GM23338 (cell line): ENCODE measurements around the gene BTBD16. TPM values are rescaled to one million over a fixed set of nuclear protein-coding genes. Genes with fewer than 3 reads are reported as not detected.

Source experiments
- ATAC-seq: fragments of 200-7000 bp; cut with Tn5 transposase; 3 replicates; pipeline ENCODE4 v1.9.1; 2020
- DNase-seq: peaks from one replicate; pipeline ENCODE4 v3.0.0-alpha.2; 2015; ENCODE audit warnings: low spot score
- H2AFZ ChIP-seq: fragments of 200-600 bp; sonication (generic); 2 replicates; pipeline ENCODE4 v1.8.0; 2016; ENCODE audit warnings: antibody characterized with exemption, mild to moderate bottlenecking, moderate library complexity
- H3F3A ChIP-seq: fragments of 200-600 bp; sonication (generic); replicated peaks from 2 replicates; pipeline ENCODE4 v1.8.0; 2017; ENCODE audit warnings: antibody characterized with exemption, mixed run types, low read depth
- H3K27ac ChIP-seq: fragments of 200-600 bp; sonication (generic); 2 replicates; pipeline ENCODE4 v1.6.1; 2016; ENCODE audit warnings: low read depth
- H3K27me3 ChIP-seq: fragments of 200-600 bp; sonication (generic); 2 replicates; pipeline ENCODE4 v1.8.0; 2016; ENCODE audit warnings: mild to moderate bottlenecking, mixed run types, moderate library complexity; ENCODE audit not compliant: insufficient read depth
- H3K36me3 ChIP-seq: fragments of 200-600 bp; sonication (generic); 2 replicates; pipeline ENCODE4 v1.8.0; 2016; ENCODE audit warnings: mild to moderate bottlenecking; ENCODE audit not compliant: insufficient read depth
- H3K4me1 ChIP-seq: fragments of 200-600 bp; sonication (generic); 2 replicates; pipeline ENCODE4 v1.8.0; 2016; ENCODE audit warnings: mild to moderate bottlenecking, moderate library complexity; ENCODE audit not compliant: insufficient read depth
- H3K4me2 ChIP-seq: fragments of 200-600 bp; sonication (generic); 2 replicates; pipeline ENCODE4 v1.7.1; 2017; ENCODE audit warnings: mixed run types
- H3K4me3 ChIP-seq: fragments of 200-600 bp; sonication (generic); 2 replicates; pipeline ENCODE4 v1.6.1; 2016; ENCODE audit warnings: mixed run types
- H3K79me2 ChIP-seq: fragments of 200-600 bp; sonication (generic); replicated peaks from 2 replicates; pipeline ENCODE4 v1.8.0; 2017; ENCODE audit warnings: mild to moderate bottlenecking; ENCODE audit not compliant: insufficient read depth
- H3K9me2 ChIP-seq: fragments of 200-600 bp; sonication (generic); 2 replicates; pipeline ENCODE4 v1.8.0; 2017; ENCODE audit not compliant: insufficient read depth
- H4K20me1 ChIP-seq: fragments of 200-600 bp; sonication (generic); replicated peaks from 2 replicates; pipeline ENCODE4 v1.8.0; 2017; ENCODE audit warnings: mild to moderate bottlenecking; ENCODE audit not compliant: insufficient read depth
- H3K27ac Mint-ChIP-seq: 2 replicates; pipeline ENCODE4 v1.8.0; 2020; ENCODE audit warnings: inconsistent platforms, mild to moderate bottlenecking, moderate library complexity, mixed read lengths
- H3K27me3 Mint-ChIP-seq: 3 replicates; pipeline ENCODE4 v1.8.0; 2022; ENCODE audit warnings: low read depth, mild to moderate bottlenecking, moderate library complexity, mixed read lengths, inconsistent platforms; ENCODE audit not compliant: insufficient read depth, poor library complexity
- H3K36me3 Mint-ChIP-seq: 3 replicates; pipeline ENCODE4 v1.8.0; 2021; ENCODE audit warnings: low read depth, mild to moderate bottlenecking, inconsistent platforms, moderate library complexity, mixed read lengths
- H3K4me1 Mint-ChIP-seq: 3 replicates; pipeline ENCODE4 v1.8.0; 2020; ENCODE audit warnings: mild to moderate bottlenecking, inconsistent platforms, mixed read lengths
- H3K4me3 Mint-ChIP-seq: 3 replicates; pipeline ENCODE4 v1.8.0; 2021; ENCODE audit warnings: moderate library complexity, mild to moderate bottlenecking, inconsistent platforms, mixed read lengths
- H3K9me3 Mint-ChIP-seq: 3 replicates; pipeline ENCODE4 v1.8.0; 2020; ENCODE audit warnings: moderate library complexity, mild to moderate bottlenecking, inconsistent platforms, mixed read lengths
- CREB1 ChIP-seq: fragments of 250-450 bp; sonication (Bioruptor Pico); IDR thresholded peaks from 2 replicates; pipeline ENCODE4 v1.5.0; 2020; ENCODE audit warnings: low read depth, mild to moderate bottlenecking, moderate library complexity
- EZH2 ChIP-seq: fragments of 200-600 bp; sonication (generic); IDR thresholded peaks from one replicate; pipeline ENCODE4 v1.8.0; 2017; ENCODE audit warnings: antibody characterized with exemption, mild to moderate bottlenecking, low read depth; ENCODE audit not compliant: unreplicated experiment
- EZH2phosphoT487 ChIP-seq: fragments of 200-600 bp; sonication (generic); IDR thresholded peaks from one replicate; pipeline ENCODE4 v1.8.1; 2018; ENCODE audit warnings: antibody characterized with exemption; ENCODE audit not compliant: unreplicated experiment
- JUNB ChIP-seq: IDR thresholded peaks from one replicate; pipeline ENCODE4 v1.6.1; 2016; ENCODE audit warnings: antibody characterized with exemption; ENCODE audit not compliant: unreplicated experiment
- NANOG ChIP-seq: IDR thresholded peaks from 2 replicates; pipeline ENCODE4 v1.6.1; 2016; ENCODE audit warnings: antibody characterized with exemption, borderline replicate concordance
- POLR2AphosphoS5 ChIP-seq: IDR thresholded peaks from 2 replicates; pipeline ENCODE4 v1.6.1; 2016; ENCODE audit warnings: antibody characterized with exemption, low read depth
- STAT1 ChIP-seq: IDR thresholded peaks from one replicate; pipeline ENCODE4 v1.6.1; 2016; ENCODE audit warnings: antibody characterized with exemption; ENCODE audit not compliant: unreplicated experiment
- ZNF114 ChIP-seq: fragments of 250-450 bp; sonication (Bioruptor Pico); IDR thresholded peaks from 2 replicates; pipeline ENCODE4 v1.5.0; 2020; ENCODE audit warnings: mild to moderate bottlenecking, moderate library complexity
- ZNF331 ChIP-seq: fragments of 250-450 bp; sonication (Bioruptor Pico); IDR thresholded peaks from 2 replicates; pipeline ENCODE4 v1.5.0; 2020; ENCODE audit warnings: low read depth, mild to moderate bottlenecking, moderate library complexity
- polyA plus RNA-seq: library from polyadenylated mRNA; unstranded; fragments of >200 nt; fragmentation: Nextera tagmentation; extraction: Ambion mirVana; gene quantifications from 2 replicates; pipeline ENCODE4 v1.2.1, GENCODE V29; 2016
- total RNA-seq: library from RNA; depleted of rRNA; stranded (reverse); fragments of >200 nt; shearing (Covaris generic); gene quantifications from 2 replicates; pipeline ENCODE4 v1.2.3, GENCODE V29; 2014
- TF ChIP-seq, protein P1 (sequence below): fragments of 250-450 bp; sonication (Bioruptor Pico); IDR thresholded peaks from 2 replicates; pipeline ENCODE4 v1.5.0; 2020; ENCODE audit warnings: mild to moderate bottlenecking, moderate library complexity
- TF ChIP-seq, protein P2 (sequence below), 2 experiments: fragments of 200-600 bp in 1 of 2; sonication (generic) in 1 of 2; conservative IDR thresholded peaks; 2 replicates each; pipeline versions ENCODE4 v1.5.1 to v1.6.1; 2016 to 2017; ENCODE audit warnings: antibody characterized with exemption in 2 of 2, low read depth in 2 of 2, mild to moderate bottlenecking in 2 of 2, moderate library complexity in 1 of 2
- TF ChIP-seq, protein P3 (sequence below): IDR thresholded peaks from one replicate; pipeline ENCODE4 v1.6.1; 2018; ENCODE audit warnings: antibody characterized with exemption; ENCODE audit not compliant: unreplicated experiment
- TF ChIP-seq, protein P4 (sequence below): IDR thresholded peaks from 2 replicates; pipeline ENCODE4 v1.6.1; 2016; ENCODE audit warnings: antibody characterized with exemption

BTBD16 gene
- total and polyA plus RNA-seq, 2 experiments from 2014 or later, result not detected

DNA sequence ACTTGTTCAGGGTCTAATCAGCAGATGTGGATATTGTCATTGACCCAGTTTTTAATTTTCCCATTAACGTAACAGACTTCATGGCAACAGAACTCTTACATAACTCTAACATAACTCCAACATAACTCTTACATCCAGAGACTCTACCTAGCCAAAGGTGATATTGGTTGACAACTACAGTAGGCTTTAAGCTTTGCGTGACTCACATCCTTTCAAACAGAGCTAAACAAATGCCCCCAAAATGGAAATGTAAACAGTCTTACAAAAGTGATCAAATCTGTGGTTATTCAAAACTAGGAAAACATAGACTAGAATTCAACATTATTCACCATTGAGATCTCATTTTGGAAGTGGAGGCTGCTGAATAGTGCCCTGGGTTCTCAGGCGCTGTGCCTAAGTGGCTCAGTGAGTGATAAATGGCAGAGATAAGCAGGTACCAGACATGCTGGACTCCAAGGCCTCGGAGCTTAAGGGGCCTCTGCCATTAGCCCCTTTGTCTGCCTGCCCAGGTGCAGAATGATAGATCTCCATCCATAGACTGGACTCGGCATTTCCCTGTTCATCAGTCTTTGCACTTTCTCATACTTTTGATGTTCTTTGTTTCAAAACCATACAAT is 34.3 kb upstream of the BTBD16 start:
- ATAC-seq (no peak), DNase-seq (no peak)
- TF ChIP-seq, protein P1, sequence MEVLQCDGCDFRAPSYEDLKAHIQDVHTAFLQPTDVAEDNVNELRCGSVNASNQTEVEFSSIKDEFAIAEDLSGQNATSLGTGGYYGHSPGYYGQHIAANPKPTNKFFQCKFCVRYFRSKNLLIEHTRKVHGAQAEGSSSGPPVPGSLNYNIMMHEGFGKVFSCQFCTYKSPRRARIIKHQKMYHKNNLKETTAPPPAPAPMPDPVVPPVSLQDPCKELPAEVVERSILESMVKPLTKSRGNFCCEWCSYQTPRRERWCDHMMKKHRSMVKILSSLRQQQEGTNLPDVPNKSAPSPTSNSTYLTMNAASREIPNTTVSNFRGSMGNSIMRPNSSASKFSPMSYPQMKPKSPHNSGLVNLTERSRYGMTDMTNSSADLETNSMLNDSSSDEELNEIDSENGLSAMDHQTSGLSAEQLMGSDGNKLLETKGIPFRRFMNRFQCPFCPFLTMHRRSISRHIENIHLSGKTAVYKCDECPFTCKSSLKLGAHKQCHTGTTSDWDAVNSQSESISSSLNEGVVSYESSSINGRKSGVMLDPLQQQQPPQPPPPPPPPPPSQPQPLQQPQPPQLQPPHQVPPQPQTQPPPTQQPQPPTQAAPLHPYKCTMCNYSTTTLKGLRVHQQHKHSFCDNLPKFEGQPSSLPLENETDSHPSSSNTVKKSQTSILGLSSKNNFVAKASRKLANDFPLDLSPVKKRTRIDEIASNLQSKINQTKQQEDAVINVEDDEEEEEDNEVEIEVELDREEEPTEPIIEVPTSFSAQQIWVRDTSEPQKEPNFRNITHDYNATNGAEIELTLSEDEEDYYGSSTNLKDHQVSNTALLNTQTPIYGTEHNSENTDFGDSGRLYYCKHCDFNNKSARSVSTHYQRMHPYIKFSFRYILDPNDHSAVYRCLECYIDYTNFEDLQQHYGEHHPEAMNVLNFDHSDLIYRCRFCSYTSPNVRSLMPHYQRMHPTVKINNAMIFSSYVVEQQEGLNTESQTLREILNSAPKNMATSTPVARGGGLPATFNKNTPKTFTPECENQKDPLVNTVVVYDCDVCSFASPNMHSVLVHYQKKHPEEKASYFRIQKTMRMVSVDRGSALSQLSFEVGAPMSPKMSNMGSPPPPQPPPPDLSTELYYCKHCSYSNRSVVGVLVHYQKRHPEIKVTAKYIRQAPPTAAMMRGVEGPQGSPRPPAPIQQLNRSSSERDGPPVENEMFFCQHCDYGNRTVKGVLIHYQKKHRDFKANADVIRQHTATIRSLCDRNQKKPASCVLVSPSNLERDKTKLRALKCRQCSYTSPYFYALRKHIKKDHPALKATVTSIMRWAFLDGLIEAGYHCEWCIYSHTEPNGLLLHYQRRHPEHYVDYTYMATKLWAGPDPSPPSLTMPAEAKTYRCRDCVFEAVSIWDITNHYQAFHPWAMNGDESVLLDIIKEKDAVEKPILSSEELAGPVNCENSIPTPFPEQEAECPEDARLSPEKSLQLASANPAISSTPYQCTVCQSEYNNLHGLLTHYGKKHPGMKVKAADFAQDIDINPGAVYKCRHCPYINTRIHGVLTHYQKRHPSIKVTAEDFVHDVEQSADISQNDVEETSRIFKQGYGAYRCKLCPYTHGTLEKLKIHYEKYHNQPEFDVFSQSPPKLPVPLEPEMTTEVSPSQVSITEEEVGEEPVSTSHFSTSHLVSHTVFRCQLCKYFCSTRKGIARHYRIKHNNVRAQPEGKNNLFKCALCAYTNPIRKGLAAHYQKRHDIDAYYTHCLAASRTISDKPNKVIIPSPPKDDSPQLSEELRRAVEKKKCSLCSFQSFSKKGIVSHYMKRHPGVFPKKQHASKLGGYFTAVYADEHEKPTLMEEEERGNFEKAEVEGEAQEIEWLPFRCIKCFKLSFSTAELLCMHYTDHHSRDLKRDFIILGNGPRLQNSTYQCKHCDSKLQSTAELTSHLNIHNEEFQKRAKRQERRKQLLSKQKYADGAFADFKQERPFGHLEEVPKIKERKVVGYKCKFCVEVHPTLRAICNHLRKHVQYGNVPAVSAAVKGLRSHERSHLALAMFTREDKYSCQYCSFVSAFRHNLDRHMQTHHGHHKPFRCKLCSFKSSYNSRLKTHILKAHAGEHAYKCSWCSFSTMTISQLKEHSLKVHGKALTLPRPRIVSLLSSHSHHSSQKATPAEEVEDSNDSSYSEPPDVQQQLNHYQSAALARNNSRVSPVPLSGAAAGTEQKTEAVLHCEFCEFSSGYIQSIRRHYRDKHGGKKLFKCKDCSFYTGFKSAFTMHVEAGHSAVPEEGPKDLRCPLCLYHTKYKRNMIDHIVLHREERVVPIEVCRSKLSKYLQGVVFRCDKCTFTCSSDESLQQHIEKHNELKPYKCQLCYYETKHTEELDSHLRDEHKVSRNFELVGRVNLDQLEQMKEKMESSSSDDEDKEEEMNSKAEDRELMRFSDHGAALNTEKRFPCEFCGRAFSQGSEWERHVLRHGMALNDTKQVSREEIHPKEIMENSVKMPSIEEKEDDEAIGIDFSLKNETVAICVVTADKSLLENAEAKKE, result no peak
- TF ChIP-seq, protein P2, sequence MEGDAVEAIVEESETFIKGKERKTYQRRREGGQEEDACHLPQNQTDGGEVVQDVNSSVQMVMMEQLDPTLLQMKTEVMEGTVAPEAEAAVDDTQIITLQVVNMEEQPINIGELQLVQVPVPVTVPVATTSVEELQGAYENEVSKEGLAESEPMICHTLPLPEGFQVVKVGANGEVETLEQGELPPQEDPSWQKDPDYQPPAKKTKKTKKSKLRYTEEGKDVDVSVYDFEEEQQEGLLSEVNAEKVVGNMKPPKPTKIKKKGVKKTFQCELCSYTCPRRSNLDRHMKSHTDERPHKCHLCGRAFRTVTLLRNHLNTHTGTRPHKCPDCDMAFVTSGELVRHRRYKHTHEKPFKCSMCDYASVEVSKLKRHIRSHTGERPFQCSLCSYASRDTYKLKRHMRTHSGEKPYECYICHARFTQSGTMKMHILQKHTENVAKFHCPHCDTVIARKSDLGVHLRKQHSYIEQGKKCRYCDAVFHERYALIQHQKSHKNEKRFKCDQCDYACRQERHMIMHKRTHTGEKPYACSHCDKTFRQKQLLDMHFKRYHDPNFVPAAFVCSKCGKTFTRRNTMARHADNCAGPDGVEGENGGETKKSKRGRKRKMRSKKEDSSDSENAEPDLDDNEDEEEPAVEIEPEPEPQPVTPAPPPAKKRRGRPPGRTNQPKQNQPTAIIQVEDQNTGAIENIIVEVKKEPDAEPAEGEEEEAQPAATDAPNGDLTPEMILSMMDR (conservative IDR thresholded peaks at IDR 0.05; ENCODE audit: low read depth in 2 of 2), result no peak
- TF ChIP-seq ZNF331 (CRISPR knock-in tag) (no peak), CREB1 (CRISPR knock-in tag) (no peak), STAT1 (no peak), POLR2AphosphoS5 (no peak), NANOG (no peak), JUNB (no peak), EZH2phosphoT487 (no peak), ZNF114 (CRISPR knock-in tag) (no peak), EZH2 (no peak)
- TF ChIP-seq, protein P3, sequence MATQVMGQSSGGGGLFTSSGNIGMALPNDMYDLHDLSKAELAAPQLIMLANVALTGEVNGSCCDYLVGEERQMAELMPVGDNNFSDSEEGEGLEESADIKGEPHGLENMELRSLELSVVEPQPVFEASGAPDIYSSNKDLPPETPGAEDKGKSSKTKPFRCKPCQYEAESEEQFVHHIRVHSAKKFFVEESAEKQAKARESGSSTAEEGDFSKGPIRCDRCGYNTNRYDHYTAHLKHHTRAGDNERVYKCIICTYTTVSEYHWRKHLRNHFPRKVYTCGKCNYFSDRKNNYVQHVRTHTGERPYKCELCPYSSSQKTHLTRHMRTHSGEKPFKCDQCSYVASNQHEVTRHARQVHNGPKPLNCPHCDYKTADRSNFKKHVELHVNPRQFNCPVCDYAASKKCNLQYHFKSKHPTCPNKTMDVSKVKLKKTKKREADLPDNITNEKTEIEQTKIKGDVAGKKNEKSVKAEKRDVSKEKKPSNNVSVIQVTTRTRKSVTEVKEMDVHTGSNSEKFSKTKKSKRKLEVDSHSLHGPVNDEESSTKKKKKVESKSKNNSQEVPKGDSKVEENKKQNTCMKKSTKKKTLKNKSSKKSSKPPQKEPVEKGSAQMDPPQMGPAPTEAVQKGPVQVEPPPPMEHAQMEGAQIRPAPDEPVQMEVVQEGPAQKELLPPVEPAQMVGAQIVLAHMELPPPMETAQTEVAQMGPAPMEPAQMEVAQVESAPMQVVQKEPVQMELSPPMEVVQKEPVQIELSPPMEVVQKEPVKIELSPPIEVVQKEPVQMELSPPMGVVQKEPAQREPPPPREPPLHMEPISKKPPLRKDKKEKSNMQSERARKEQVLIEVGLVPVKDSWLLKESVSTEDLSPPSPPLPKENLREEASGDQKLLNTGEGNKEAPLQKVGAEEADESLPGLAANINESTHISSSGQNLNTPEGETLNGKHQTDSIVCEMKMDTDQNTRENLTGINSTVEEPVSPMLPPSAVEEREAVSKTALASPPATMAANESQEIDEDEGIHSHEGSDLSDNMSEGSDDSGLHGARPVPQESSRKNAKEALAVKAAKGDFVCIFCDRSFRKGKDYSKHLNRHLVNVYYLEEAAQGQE, result no peak
- TF ChIP-seq, protein P4, sequence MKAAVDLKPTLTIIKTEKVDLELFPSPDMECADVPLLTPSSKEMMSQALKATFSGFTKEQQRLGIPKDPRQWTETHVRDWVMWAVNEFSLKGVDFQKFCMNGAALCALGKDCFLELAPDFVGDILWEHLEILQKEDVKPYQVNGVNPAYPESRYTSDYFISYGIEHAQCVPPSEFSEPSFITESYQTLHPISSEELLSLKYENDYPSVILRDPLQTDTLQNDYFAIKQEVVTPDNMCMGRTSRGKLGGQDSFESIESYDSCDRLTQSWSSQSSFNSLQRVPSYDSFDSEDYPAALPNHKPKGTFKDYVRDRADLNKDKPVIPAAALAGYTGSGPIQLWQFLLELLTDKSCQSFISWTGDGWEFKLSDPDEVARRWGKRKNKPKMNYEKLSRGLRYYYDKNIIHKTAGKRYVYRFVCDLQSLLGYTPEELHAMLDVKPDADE, result no peak
- Histone ChIP-seq H3F3A (no peaks in the 10 kb centered on the region), H3K36me3 (peaks cover 26% of the 10 kb centered on the region), H3K9me2 (no peaks in the 10 kb centered on the region), H4K20me1 (0 out of 2 replicates have a peak, but pooled peaks cover 2% of the 10 kb centered on the region), H3K4me1 (no peaks in the 10 kb centered on the region), H3K4me3 (no peak overlapping the region), H2AFZ (no peak overlapping the region), H3K79me2 (no peaks in the 10 kb centered on the region), H3K27ac (no peak overlapping the region), H3K4me2 (no peak overlapping the region), H3K27me3 (no peaks in the 10 kb centered on the region)
- H3K9me3 Mint-ChIP-seq, result no peaks in the 10 kb centered on the region
- no peak overlapping the region for H3K27ac Mint-ChIP-seq
- H3K4me1 Mint-ChIP-seq, result no peaks in the 10 kb centered on the region
- H3K27me3 Mint-ChIP-seq, result no peaks in the 10 kb centered on the region
- no peak overlapping the region for H3K4me3 Mint-ChIP-seq
- peaks cover 42% of the 10 kb centered on the region for H3K36me3 Mint-ChIP-seq
